Measurements from ENCODE around the gene LRP3.
A peak's percentile ranks its signal among the peaks of the same experiment; 100 is the strongest.
"Not testable (repeated sequence)": the region's sequence is repeated elsewhere in the genome, so short reads cannot be mapped to it uniquely, and the experiment has no call there.

Gene LRP3

GRCh38 chr19:33176670-33177416, 17.3 kb upstream of the LRP3 start:
- H3K4me3 ChIP-seq (ENCODE audit: low read depth, low read length), result peak overlapping the region; percentile 75
- peak; percentile 99 for DNase-seq (ENCODE audit: low read depth)
- peak; percentile 34 for TF ChIP-seq CTCF (IDR thresholded peaks at IDR 0.05; ENCODE audit: insufficient read depth, low read depth, low read length, missing control alignments)

GRCh38 chr19:33177417-33177979, 16.6 kb upstream of the LRP3 start:
- TF ChIP-seq CTCF (IDR thresholded peaks at IDR 0.05; ENCODE audit: insufficient read depth, low read depth, low read length, missing control alignments), result peak; percentile 26
- no peak for DNase-seq (ENCODE audit: low read depth)
- peak overlapping the region; percentile 46 for H3K4me3 ChIP-seq (ENCODE audit: low read depth, low read length)

- no peak for DNase-seq (ENCODE audit: low read depth)
- H3K4me3 ChIP-seq (ENCODE audit: low read depth, low read length), result no peak overlapping the region
- TF ChIP-seq CTCF (IDR thresholded peaks at IDR 0.05; ENCODE audit: insufficient read depth, low read depth, low read length, missing control alignments), result no peak
These were observed 7.5 kb upstream of the LRP3 start for GRCh38 chr19:33186431-33187182.

- DNase-seq (ENCODE audit: low read depth), result no peak
- no peak for TF ChIP-seq CTCF (IDR thresholded peaks at IDR 0.05; ENCODE audit: insufficient read depth, low read depth, low read length, missing control alignments)
- H3K4me3 ChIP-seq (ENCODE audit: low read depth, low read length), result no peak overlapping the region
These were observed 7.0 kb upstream of the LRP3 start for GRCh38 chr19:33187183-33187540.

- TF ChIP-seq CTCF (IDR thresholded peaks at IDR 0.05; ENCODE audit: insufficient read depth, low read depth, low read length, missing control alignments), result no peak
- DNase-seq (ENCODE audit: low read depth), result no peak
- H3K4me3 ChIP-seq (ENCODE audit: low read depth, low read length), result no peak overlapping the region
These were observed 4.7 kb upstream of the LRP3 start for GRCh38 chr19:33189453-33189852.

GRCh38 chr19:33191092-33191491, 3.0 kb upstream of the LRP3 start:
- DNase-seq (ENCODE audit: low read depth); H3K4me3 ChIP-seq (ENCODE audit: low read depth, low read length): not testable (repeated sequence)

- no peak overlapping the region for H3K4me3 ChIP-seq (ENCODE audit: low read depth, low read length)
- no peak for DNase-seq (ENCODE audit: low read depth)
- TF ChIP-seq CTCF (IDR thresholded peaks at IDR 0.05; ENCODE audit: insufficient read depth, low read depth, low read length, missing control alignments), result no peak
These were observed 2.6 kb upstream of the LRP3 start for GRCh38 chr19:33191501-33191900.
